ENCODE data around the gene PPP1R37.

DNA sequence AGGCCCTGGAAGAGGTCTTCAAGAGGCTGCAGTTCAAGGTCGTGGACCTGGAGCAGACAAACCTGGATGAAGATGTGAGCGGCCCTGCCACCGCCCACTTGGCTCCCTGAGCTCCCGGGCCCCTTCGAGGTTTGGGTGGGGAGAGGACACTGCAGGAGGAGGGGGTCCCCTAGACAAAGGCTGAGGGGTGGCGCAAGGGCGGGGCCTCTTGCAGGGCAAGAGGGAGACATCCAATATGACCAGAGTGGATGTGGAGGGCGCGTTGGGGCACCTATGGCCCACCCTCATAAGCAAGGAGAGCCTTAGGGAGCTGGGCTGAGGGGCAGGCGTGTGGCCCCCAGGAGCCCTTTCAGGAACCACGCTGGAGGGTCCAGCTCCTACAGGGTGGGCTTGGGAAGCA, 47.6 kb downstream of the PPP1R37 start:
- TF ChIP-seq POLR2A (IDR thresholded peaks at IDR 0.05; ENCODE audit: low read depth, low read length), result no peak
- TF ChIP-seq POLR2AphosphoS5 (IDR thresholded peaks at IDR 0.05; ENCODE audit: low read depth, low read length), result no peak
